ENCODE data around the gene GLYAT.

DNA sequence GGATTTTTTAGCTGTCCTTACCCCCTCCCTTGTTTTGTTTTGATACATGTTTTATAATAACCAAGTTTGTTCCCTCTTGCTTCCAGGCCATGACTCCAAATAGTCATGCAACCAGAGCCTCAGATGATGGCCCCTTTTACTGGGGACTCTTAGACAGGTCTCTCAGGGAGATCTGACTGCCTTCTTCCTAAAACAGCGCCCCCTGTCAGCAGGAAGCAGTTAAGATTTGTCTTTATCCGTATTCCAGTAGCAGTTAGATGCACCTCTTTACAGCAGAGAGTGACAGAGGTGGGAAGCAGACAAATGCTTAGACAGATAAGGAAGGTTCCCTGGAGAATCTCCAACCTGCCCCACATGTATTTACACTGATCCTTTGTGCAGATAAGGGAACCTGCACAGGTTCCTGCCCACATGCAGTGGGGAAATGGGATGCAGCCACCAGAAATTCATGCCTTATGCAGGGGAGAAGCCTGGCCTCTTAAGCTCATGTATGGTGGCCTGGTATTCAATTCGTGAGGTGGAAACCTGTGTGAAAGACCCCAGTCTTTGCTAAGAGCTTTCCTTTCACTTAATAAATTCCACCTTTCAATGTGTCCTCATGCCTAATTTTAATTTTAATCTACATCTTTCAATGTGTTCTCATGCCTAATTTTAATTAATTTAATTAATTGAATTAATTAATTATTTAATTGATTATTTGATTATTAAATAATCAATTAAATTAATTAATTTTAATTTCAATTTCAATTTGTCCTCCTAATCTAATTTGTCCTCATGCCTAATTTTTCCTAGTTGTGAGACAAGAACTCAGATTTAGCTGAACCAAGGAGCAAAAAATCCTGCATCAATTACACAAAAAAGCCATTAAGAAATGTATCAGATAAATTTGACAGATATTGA, 11.5 kb upstream of the GLYAT start:
- TF ChIP-seq, protein P1, sequence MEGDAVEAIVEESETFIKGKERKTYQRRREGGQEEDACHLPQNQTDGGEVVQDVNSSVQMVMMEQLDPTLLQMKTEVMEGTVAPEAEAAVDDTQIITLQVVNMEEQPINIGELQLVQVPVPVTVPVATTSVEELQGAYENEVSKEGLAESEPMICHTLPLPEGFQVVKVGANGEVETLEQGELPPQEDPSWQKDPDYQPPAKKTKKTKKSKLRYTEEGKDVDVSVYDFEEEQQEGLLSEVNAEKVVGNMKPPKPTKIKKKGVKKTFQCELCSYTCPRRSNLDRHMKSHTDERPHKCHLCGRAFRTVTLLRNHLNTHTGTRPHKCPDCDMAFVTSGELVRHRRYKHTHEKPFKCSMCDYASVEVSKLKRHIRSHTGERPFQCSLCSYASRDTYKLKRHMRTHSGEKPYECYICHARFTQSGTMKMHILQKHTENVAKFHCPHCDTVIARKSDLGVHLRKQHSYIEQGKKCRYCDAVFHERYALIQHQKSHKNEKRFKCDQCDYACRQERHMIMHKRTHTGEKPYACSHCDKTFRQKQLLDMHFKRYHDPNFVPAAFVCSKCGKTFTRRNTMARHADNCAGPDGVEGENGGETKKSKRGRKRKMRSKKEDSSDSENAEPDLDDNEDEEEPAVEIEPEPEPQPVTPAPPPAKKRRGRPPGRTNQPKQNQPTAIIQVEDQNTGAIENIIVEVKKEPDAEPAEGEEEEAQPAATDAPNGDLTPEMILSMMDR (IDR thresholded peaks at IDR 0.05 in 8 of 11, conservative IDR thresholded peaks at IDR 0.05 in 3 of 11): no peak
- no peak for TF ChIP-seq POLR2AphosphoS5 (IDR thresholded peaks at IDR 0.05)
